ENCODE data around the gene MB. TPM values are rescaled to one million over a fixed set of nuclear protein-coding genes. Genes with fewer than 3 reads are reported as not detected.

Gene MB
- total and polyA plus RNA-seq, 2 experiments from 2014 or later: not detected

DNA sequence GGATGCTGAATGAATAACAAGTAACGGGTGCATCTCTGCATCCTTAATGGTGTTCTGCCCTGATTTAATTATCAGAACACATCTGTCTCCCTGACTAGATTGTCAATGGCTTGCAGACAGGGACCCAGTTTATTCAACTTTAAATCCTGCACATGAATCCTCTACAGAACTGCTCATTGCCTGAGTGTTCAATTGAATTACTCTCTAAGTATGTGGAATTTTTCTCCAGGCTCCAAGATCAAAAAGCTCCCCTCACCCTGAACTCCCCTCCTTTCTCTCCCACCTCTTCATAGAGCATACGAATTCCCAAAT is 11.8 kb downstream of the MB start:
- Mint-ChIP-seq H3K36me3 (ENCODE audit: low read depth) (no peaks in the 10 kb centered on the region), H3K9me3 (no peaks in the 10 kb centered on the region), H3K4me1 (0 out of 3 replicates have a peak, but pooled peaks cover 2% of the 10 kb centered on the region), H3K4me3 (no peak overlapping the region), H3K27ac (no peak overlapping the region), H3K27me3 (ENCODE audit: insufficient read depth, low read depth, poor library complexity) (peaks cover 2% of the 10 kb centered on the region)
- H3K4me3 ChIP-seq: no peak overlapping the region
- peaks cover 9% of the 10 kb centered on the region; the same call in 1 of the 2 replicates for H3F3A ChIP-seq (replicated peaks; ENCODE audit: low read depth)
- no peak overlapping the region for H3K27ac ChIP-seq (ENCODE audit: low read depth)
- no peak overlapping the region for H3K4me2 ChIP-seq
- H3K79me2 ChIP-seq (replicated peaks; ENCODE audit: insufficient read depth): no peaks in the 10 kb centered on the region
- H2AFZ ChIP-seq: peak overlapping the region; percentile 52; the same call in 1 of the 2 replicates
- H3K27me3 ChIP-seq (ENCODE audit: insufficient read depth): no peaks in the 10 kb centered on the region
- H3K36me3 ChIP-seq (ENCODE audit: insufficient read depth): no peaks in the 10 kb centered on the region
- ATAC-seq: no peak
- no peak for TF ChIP-seq CREB1 (CRISPR knock-in tag; IDR thresholded peaks at IDR 0.05; ENCODE audit: low read depth)
- TF ChIP-seq, protein P1, sequence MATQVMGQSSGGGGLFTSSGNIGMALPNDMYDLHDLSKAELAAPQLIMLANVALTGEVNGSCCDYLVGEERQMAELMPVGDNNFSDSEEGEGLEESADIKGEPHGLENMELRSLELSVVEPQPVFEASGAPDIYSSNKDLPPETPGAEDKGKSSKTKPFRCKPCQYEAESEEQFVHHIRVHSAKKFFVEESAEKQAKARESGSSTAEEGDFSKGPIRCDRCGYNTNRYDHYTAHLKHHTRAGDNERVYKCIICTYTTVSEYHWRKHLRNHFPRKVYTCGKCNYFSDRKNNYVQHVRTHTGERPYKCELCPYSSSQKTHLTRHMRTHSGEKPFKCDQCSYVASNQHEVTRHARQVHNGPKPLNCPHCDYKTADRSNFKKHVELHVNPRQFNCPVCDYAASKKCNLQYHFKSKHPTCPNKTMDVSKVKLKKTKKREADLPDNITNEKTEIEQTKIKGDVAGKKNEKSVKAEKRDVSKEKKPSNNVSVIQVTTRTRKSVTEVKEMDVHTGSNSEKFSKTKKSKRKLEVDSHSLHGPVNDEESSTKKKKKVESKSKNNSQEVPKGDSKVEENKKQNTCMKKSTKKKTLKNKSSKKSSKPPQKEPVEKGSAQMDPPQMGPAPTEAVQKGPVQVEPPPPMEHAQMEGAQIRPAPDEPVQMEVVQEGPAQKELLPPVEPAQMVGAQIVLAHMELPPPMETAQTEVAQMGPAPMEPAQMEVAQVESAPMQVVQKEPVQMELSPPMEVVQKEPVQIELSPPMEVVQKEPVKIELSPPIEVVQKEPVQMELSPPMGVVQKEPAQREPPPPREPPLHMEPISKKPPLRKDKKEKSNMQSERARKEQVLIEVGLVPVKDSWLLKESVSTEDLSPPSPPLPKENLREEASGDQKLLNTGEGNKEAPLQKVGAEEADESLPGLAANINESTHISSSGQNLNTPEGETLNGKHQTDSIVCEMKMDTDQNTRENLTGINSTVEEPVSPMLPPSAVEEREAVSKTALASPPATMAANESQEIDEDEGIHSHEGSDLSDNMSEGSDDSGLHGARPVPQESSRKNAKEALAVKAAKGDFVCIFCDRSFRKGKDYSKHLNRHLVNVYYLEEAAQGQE (IDR thresholded peaks at IDR 0.05; ENCODE audit: unreplicated experiment): no peak
- TF ChIP-seq JUNB (IDR thresholded peaks at IDR 0.05; ENCODE audit: unreplicated experiment): no peak
- TF ChIP-seq EZH2phosphoT487 (IDR thresholded peaks at IDR 0.05; ENCODE audit: unreplicated experiment): no peak
- TF ChIP-seq, protein P2, sequence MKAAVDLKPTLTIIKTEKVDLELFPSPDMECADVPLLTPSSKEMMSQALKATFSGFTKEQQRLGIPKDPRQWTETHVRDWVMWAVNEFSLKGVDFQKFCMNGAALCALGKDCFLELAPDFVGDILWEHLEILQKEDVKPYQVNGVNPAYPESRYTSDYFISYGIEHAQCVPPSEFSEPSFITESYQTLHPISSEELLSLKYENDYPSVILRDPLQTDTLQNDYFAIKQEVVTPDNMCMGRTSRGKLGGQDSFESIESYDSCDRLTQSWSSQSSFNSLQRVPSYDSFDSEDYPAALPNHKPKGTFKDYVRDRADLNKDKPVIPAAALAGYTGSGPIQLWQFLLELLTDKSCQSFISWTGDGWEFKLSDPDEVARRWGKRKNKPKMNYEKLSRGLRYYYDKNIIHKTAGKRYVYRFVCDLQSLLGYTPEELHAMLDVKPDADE (IDR thresholded peaks at IDR 0.05): no peak
- TF ChIP-seq STAT1 (IDR thresholded peaks at IDR 0.05; ENCODE audit: unreplicated experiment): no peak
- TF ChIP-seq ZNF114 (CRISPR knock-in tag; IDR thresholded peaks at IDR 0.05): no peak
- DNase-seq (ENCODE audit: low spot score): no peak
- H3K4me1 ChIP-seq (ENCODE audit: insufficient read depth): no peaks in the 10 kb centered on the region
- no peaks in the 10 kb centered on the region for H4K20me1 ChIP-seq (replicated peaks; ENCODE audit: insufficient read depth)
- H3K9me2 ChIP-seq (ENCODE audit: insufficient read depth): no peaks in the 10 kb centered on the region

DNA sequence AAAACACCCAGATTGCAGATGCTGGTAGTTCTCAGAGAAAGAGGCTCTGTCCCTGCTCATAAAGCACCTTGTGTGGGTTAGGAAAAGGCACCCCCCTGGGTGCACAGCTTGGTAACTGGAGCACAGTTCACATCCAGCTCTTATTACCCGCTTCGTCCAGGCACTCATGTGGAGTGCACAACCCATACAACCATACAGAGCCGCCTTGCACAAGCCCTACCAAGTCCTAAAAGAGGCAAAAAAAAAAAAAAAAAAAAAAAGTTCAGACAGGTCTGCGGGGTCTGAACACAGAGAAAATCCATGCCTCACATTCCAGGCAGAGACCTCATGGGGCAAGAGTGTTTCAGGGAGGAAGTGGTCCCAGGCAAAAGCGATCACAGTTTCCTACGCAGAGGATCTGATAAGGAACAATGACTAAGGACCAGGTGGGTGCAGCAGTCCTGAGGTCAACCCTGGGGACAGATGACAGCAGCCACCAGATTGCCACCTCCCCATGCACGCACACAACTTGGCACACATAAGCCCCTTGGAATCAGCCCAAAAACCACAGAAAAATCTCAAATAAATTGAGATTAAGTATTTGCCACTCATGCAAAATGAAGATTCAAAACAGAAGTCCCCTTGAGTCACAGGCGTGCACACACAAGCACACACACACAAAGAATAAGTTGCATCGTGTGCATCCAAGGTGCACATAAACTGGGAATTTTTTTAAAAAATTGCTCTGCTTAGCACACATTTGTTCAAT is 12.3 kb downstream of the MB start:
- H3K79me2 ChIP-seq (replicated peaks; ENCODE audit: insufficient read depth): no peaks in the 10 kb centered on the region
- H3K27ac ChIP-seq (ENCODE audit: low read depth): no peak overlapping the region
- no peak overlapping the region for H2AFZ ChIP-seq
- H3K4me1 ChIP-seq (ENCODE audit: insufficient read depth): no peaks in the 10 kb centered on the region
- no peaks in the 10 kb centered on the region for H3K27me3 ChIP-seq (ENCODE audit: insufficient read depth)
- no peaks in the 10 kb centered on the region for H3K9me3 Mint-ChIP-seq
- H3K36me3 Mint-ChIP-seq (ENCODE audit: low read depth): no peaks in the 10 kb centered on the region
- H3K4me2 ChIP-seq: no peak overlapping the region
- no peaks in the 10 kb centered on the region for H4K20me1 ChIP-seq (replicated peaks; ENCODE audit: insufficient read depth)
- no peaks in the 10 kb centered on the region for H3K36me3 ChIP-seq (ENCODE audit: insufficient read depth)
- H3K9me2 ChIP-seq (ENCODE audit: insufficient read depth): no peaks in the 10 kb centered on the region
- H3K27ac Mint-ChIP-seq: no peak overlapping the region
- ATAC-seq: no peak; the same call in 2 of the 3 replicates
- H3K4me3 ChIP-seq: no peak overlapping the region
- no peak overlapping the region for H3K4me3 Mint-ChIP-seq
- DNase-seq (ENCODE audit: low spot score): no peak
- 0 out of 3 replicates have a peak, but pooled peaks cover 2% of the 10 kb centered on the region for H3K4me1 Mint-ChIP-seq
- peaks cover 9% of the 10 kb centered on the region; the same call in 1 of the 2 replicates for H3F3A ChIP-seq (replicated peaks; ENCODE audit: low read depth)
- peaks cover 2% of the 10 kb centered on the region for H3K27me3 Mint-ChIP-seq (ENCODE audit: insufficient read depth, low read depth, poor library complexity)
- TF ChIP-seq, protein P2 (IDR thresholded peaks at IDR 0.05): no peak
- TF ChIP-seq STAT1 (IDR thresholded peaks at IDR 0.05; ENCODE audit: unreplicated experiment): no peak
- TF ChIP-seq ZNF114 (CRISPR knock-in tag; IDR thresholded peaks at IDR 0.05): no peak
- TF ChIP-seq CREB1 (CRISPR knock-in tag; IDR thresholded peaks at IDR 0.05; ENCODE audit: low read depth): no peak
- TF ChIP-seq, protein P3, sequence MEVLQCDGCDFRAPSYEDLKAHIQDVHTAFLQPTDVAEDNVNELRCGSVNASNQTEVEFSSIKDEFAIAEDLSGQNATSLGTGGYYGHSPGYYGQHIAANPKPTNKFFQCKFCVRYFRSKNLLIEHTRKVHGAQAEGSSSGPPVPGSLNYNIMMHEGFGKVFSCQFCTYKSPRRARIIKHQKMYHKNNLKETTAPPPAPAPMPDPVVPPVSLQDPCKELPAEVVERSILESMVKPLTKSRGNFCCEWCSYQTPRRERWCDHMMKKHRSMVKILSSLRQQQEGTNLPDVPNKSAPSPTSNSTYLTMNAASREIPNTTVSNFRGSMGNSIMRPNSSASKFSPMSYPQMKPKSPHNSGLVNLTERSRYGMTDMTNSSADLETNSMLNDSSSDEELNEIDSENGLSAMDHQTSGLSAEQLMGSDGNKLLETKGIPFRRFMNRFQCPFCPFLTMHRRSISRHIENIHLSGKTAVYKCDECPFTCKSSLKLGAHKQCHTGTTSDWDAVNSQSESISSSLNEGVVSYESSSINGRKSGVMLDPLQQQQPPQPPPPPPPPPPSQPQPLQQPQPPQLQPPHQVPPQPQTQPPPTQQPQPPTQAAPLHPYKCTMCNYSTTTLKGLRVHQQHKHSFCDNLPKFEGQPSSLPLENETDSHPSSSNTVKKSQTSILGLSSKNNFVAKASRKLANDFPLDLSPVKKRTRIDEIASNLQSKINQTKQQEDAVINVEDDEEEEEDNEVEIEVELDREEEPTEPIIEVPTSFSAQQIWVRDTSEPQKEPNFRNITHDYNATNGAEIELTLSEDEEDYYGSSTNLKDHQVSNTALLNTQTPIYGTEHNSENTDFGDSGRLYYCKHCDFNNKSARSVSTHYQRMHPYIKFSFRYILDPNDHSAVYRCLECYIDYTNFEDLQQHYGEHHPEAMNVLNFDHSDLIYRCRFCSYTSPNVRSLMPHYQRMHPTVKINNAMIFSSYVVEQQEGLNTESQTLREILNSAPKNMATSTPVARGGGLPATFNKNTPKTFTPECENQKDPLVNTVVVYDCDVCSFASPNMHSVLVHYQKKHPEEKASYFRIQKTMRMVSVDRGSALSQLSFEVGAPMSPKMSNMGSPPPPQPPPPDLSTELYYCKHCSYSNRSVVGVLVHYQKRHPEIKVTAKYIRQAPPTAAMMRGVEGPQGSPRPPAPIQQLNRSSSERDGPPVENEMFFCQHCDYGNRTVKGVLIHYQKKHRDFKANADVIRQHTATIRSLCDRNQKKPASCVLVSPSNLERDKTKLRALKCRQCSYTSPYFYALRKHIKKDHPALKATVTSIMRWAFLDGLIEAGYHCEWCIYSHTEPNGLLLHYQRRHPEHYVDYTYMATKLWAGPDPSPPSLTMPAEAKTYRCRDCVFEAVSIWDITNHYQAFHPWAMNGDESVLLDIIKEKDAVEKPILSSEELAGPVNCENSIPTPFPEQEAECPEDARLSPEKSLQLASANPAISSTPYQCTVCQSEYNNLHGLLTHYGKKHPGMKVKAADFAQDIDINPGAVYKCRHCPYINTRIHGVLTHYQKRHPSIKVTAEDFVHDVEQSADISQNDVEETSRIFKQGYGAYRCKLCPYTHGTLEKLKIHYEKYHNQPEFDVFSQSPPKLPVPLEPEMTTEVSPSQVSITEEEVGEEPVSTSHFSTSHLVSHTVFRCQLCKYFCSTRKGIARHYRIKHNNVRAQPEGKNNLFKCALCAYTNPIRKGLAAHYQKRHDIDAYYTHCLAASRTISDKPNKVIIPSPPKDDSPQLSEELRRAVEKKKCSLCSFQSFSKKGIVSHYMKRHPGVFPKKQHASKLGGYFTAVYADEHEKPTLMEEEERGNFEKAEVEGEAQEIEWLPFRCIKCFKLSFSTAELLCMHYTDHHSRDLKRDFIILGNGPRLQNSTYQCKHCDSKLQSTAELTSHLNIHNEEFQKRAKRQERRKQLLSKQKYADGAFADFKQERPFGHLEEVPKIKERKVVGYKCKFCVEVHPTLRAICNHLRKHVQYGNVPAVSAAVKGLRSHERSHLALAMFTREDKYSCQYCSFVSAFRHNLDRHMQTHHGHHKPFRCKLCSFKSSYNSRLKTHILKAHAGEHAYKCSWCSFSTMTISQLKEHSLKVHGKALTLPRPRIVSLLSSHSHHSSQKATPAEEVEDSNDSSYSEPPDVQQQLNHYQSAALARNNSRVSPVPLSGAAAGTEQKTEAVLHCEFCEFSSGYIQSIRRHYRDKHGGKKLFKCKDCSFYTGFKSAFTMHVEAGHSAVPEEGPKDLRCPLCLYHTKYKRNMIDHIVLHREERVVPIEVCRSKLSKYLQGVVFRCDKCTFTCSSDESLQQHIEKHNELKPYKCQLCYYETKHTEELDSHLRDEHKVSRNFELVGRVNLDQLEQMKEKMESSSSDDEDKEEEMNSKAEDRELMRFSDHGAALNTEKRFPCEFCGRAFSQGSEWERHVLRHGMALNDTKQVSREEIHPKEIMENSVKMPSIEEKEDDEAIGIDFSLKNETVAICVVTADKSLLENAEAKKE (CRISPR knock-in tag; IDR thresholded peaks at IDR 0.05): no peak
- TF ChIP-seq EZH2phosphoT487 (IDR thresholded peaks at IDR 0.05; ENCODE audit: unreplicated experiment): no peak
